ENCODE results near the gene SLC6A1.

DNA sequence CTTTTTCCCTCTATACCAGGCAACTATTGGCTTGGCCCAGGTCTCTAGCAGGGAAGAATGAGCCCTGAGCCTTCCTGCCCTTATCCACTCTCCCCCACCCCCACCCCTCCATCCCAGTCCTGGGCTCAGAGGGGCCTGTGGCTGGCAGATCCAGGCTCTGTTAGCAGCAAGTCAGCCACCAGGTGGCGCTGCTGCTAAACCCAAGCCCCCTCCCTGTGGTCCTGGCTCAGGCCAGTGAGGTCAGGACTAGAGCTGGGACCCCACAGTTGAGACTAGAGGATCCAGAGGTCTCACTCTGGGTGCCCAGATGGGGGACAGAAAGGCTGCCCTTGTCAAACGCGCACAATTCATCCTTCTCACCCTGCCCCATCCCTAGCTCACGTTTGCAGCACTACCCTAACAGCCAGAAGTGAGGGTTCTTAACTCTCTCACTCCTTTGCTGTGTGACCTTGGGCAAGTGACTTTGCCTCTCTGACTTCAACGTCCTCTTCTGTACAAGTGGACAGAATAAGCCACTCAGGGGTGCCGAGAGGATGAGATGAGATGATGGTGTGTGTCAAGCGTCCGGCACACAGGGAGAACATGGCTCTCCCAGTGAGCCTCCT lies 46.8 kb upstream of the SLC6A1 start:
- TF ChIP-seq TAF1 (IDR thresholded peaks at IDR 0.05; ENCODE audit: low read depth, low read length) (no peak), POLR2A (IDR thresholded peaks at IDR 0.05; ENCODE audit: low read depth, low read length) (no peak), POLR2AphosphoS5 (IDR thresholded peaks at IDR 0.05; ENCODE audit: low read depth, low read length) (no peak)
